Measurements from ENCODE around the gene TRIM66.

DNA sequence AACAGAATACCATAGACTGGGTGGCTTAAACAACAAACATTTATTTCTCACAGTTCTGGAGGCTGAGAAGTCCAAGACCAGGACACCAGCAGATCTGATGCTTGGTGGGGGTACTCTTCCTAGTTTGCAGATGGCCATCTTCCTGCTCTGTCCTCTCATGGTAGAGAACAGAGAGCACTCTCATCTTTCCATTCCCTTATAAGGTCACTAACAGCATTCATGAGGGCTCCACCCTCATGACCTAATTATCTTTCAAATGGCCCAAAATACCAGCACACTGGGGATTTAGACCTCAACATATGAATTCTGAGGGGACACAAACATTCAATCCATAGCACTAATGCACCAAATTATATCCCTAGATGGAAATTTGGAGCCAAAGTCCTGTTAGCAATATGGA lies 94.5 kb downstream of the TRIM66 start:
- TF ChIP-seq CTCF (IDR thresholded peaks at IDR 0.05; ENCODE audit: borderline replicate concordance, extremely low read depth, low read length, poor library complexity, severe bottlenecking) (no peak), EZH2 (IDR thresholded peaks at IDR 0.05; ENCODE audit: borderline replicate concordance, low read depth, low read length, severe bottlenecking) (no peak)
